Testis (tissue), 3 donors: ENCODE measurements around the gene CFAP46. TPM values are rescaled to one million over a fixed set of nuclear protein-coding genes. Genes with fewer than 3 reads are reported as not detected.
"Not testable (repeated sequence)": the region's sequence is repeated elsewhere in the genome, so short reads cannot be mapped to it uniquely, and the experiment has no call there.

Experiments
- DNase-seq: peaks from one replicate; pipeline ENCODE4 v3.0.0-alpha.2; 2019
- H3K27ac ChIP-seq, 2 donors: fragments of 200-600 bp; sonication (generic); one replicate each; pipeline ENCODE4 v1.5.1; 2019
- H3K27me3 ChIP-seq: fragments of 200-600 bp; sonication (generic); one replicate; pipeline ENCODE4 v1.5.1; 2019
- H3K36me3 ChIP-seq: fragments of 200-600 bp; sonication (generic); one replicate; pipeline ENCODE4 v1.5.1; 2017; ENCODE audit warnings: low read depth; ENCODE audit errors: missing control alignments
- H3K4me1 ChIP-seq: fragments of 200-600 bp; sonication (generic); one replicate; pipeline ENCODE4 v1.5.1; 2019
- H3K4me3 ChIP-seq, 2 donors: fragments of 200-600 bp; sonication (generic); one replicate each; pipeline ENCODE4 v1.5.1; 2017 to 2019
- H3K9me3 ChIP-seq: fragments of 200-600 bp; sonication (generic); one replicate; pipeline ENCODE4 v1.5.1; 2017
- POLR2A ChIP-seq: fragments of 450-650 bp; IDR thresholded peaks from one replicate; pipeline ENCODE4 v1.6.1; 2017; ENCODE audit warnings: antibody characterized with exemption, mild to moderate bottlenecking, moderate library complexity
- WGBS, 2 donors: methylation state at CpG; one replicate each; pipeline ENCODE4 v1.1.5; 2018; 5-methylcytosine and 5-hydroxymethylcytosine counted together
- intact Hi-C: fragments of 100-400 bp; cut with DNase I; formaldehyde crosslinking; loops from one replicate; pipeline ENCODE4 v1.15.1; 2023; ENCODE audit warnings: low total_unique reads
- polyA plus RNA-seq: library from polyadenylated mRNA; stranded (reverse); fragments of 350-450 nt; fragmentation: Illumina TruSeq; extraction: RNeasy Lipid Tissue Mini Kit (QIAGEN cat#74804); gene quantifications from one replicate; pipeline ENCODE4 v1.2.3, GENCODE V29; 2014; ENCODE audit warnings: low read depth, low replicate concordance; ENCODE audit not compliant: insufficient read depth
- total RNA-seq, 2 donors: library from RNA; depleted of rRNA; stranded (reverse); fragments of >200 nt; gene quantifications; one replicate each; pipeline ENCODE4 v1.2.3, GENCODE V29; 2016
- TF ChIP-seq, protein P1 (sequence below), 3 experiments: fragments of 450-650 bp in 2 of 3; fragments of 200-600 bp in 1 of 3; sonication (generic) in 1 of 3; IDR thresholded peaks; one replicate each; pipeline ENCODE4 v1.5.1; 2016 to 2019; ENCODE audit warnings: antibody characterized with exemption in 3 of 3, mild to moderate bottlenecking in 2 of 3, moderate library complexity in 1 of 3

The CFAP46 gene
- total and polyA plus RNA-seq, 3 donors from 2014 or later, result 36.0 to 67.6 (median 59.0) TPM

- H3K4me1 ChIP-seq, result no peaks in the 10 kb centered on the region
- no peaks in the 10 kb centered on the region for H3K36me3 ChIP-seq
- intact Hi-C loops, result no loop called here
- no peaks in the 10 kb centered on the region for H3K27me3 ChIP-seq
- DNase-seq, result no peak
- 89 to 95% methylated on average over 5 to 23 of the region's 30 CpGs for WGBS, 2 donors
- H3K4me3 ChIP-seq, result no peak overlapping the region
- TF ChIP-seq POLR2A, result no peak
- TF ChIP-seq, protein P1, sequence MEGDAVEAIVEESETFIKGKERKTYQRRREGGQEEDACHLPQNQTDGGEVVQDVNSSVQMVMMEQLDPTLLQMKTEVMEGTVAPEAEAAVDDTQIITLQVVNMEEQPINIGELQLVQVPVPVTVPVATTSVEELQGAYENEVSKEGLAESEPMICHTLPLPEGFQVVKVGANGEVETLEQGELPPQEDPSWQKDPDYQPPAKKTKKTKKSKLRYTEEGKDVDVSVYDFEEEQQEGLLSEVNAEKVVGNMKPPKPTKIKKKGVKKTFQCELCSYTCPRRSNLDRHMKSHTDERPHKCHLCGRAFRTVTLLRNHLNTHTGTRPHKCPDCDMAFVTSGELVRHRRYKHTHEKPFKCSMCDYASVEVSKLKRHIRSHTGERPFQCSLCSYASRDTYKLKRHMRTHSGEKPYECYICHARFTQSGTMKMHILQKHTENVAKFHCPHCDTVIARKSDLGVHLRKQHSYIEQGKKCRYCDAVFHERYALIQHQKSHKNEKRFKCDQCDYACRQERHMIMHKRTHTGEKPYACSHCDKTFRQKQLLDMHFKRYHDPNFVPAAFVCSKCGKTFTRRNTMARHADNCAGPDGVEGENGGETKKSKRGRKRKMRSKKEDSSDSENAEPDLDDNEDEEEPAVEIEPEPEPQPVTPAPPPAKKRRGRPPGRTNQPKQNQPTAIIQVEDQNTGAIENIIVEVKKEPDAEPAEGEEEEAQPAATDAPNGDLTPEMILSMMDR (IDR thresholded peaks at IDR 0.05), result no peak
- no peak overlapping the region for H3K27ac ChIP-seq
- H3K9me3 ChIP-seq, result no peaks in the 10 kb centered on the region
Measured at GRCh38 chr10:132899054-132899750, 43.2 kb downstream of the CFAP46 start.

- H3K9me3 ChIP-seq, result no peaks in the 10 kb centered on the region
- no peaks in the 10 kb centered on the region for H3K36me3 ChIP-seq
- no peak for DNase-seq
- H3K4me3 ChIP-seq, result no peak overlapping the region
- no peak for TF ChIP-seq POLR2A
- TF ChIP-seq, protein P1 (IDR thresholded peaks at IDR 0.05), result no peak
- H3K27me3 ChIP-seq, result no peaks in the 10 kb centered on the region
- intact Hi-C loops, result no loop called here
- 94% methylated on average over 12 of the region's 12 CpGs; no CpG with 5 or more reads in 1 of the 2 donors for WGBS, 2 donors
- H3K4me1 ChIP-seq, result no peaks in the 10 kb centered on the region
- H3K27ac ChIP-seq, result no peak overlapping the region
Measured at GRCh38 chr10:132898391-132899053, 43.8 kb downstream of the CFAP46 start.

GRCh38 chr10:132897516-132898381, 44.6 kb downstream of the CFAP46 start:
- TF ChIP-seq POLR2A, result no peak
- TF ChIP-seq, protein P1 (IDR thresholded peaks at IDR 0.05), result no peak
- Histone ChIP-seq H3K27ac (no peak overlapping the region), H3K9me3 (no peaks in the 10 kb centered on the region), H3K4me3 (no peak overlapping the region), H3K4me1 (no peaks in the 10 kb centered on the region), H3K36me3 (no peaks in the 10 kb centered on the region), H3K27me3 (no peaks in the 10 kb centered on the region)
- intact Hi-C loops, result no loop called here
- no peak for DNase-seq
- 78 to 84% methylated on average over 6 to 16 of the region's 16 CpGs for WGBS, 2 donors

DNA sequence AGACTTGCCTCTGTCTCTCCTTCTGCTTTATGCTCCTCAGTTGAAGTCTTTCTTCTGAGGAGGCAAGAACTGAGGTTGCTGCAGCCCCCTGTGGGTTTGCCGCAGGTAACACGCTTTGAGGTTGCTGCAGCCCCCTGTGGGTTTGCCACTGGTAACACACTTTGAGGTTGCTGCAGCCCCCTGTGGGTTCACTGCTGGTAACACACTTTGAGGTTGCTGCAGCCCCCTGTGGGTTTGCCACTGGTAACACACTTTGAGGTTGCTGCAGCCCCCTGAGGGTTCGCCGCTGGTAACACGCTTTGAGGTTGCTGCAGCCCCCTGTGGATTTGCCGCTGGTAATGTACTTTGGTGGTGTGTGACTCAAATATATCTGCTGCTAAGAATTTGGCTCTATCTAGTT, 48.6 kb downstream of the CFAP46 start:
- H3K4me1 ChIP-seq, H3K9me3 ChIP-seq, H3K27ac ChIP-seq, DNase-seq, H3K36me3 ChIP-seq, H3K27me3 ChIP-seq, intact Hi-C loops, H3K4me3 ChIP-seq: not testable (repeated sequence)
- WGBS, 2 donors, result 74 to 75% methylated on average over 6 of the region's 6 CpGs

- H3K36me3 ChIP-seq, result no peaks in the 10 kb centered on the region
- WGBS, 2 donors, result 59 to 64% methylated on average over 9 of the region's 9 CpGs
- no peak for TF ChIP-seq POLR2A
- TF ChIP-seq, protein P1 (IDR thresholded peaks at IDR 0.05), result no peak
Measured at GRCh38 chr10:132893090-132893489, 49.3 kb downstream of the CFAP46 start.

More at GRCh38 chr10:132893090-132893489, 49.3 kb downstream of the CFAP46 start:
- Histone ChIP-seq H3K27ac (no peak overlapping the region), H3K4me3 (no peak overlapping the region), H3K27me3 (no peaks in the 10 kb centered on the region), H3K4me1 (no peaks in the 10 kb centered on the region), H3K9me3 (no peaks in the 10 kb centered on the region)
- intact Hi-C loops, result no loop called here
- DNase-seq, result no peak
